ENCODE data around the gene SF1.

SF1 gene

DNA sequence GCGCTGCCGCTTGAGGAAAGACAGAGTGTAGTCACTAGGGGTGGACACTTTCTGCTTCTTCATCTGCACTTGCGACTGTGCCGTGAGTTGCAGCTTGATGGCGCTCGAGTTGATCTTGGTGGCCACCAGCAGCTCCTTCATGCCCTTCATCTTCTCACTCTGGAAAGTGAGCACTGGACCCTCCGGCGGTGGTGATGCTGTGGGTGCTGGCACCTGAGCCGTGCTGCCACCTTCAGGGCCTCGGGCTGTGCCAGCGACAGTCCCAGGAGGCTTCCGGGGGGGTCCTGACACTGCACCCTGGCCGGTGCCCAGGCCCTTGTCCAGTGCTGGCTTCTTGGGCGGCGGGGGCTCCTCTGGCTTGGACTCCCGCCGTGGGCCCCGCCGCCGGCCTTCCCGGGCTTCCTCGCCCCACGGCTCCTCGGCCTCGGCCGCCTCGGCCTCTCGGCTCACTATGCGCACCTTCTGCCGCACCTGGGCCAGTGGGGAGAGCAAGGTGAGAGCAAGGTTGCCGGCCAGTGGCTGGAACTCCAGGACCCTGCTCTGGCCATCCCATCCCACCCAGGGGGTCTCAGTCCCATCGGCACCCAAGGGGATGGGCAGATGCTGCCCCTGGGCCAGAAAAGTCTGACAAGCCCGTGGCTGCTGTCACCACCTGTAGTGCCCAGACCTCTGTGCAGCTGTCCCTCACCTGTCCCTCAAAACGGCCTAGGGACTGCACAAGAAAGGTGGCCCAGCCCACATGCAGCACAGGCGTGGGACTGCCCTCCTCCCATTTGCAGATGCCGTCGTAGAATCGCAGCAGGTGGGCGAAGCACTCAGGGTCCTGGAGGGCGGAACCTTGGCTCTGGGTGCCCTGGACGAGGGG lies 26.2 kb upstream of the SF1 start:
- TF ChIP-seq, protein P1, sequence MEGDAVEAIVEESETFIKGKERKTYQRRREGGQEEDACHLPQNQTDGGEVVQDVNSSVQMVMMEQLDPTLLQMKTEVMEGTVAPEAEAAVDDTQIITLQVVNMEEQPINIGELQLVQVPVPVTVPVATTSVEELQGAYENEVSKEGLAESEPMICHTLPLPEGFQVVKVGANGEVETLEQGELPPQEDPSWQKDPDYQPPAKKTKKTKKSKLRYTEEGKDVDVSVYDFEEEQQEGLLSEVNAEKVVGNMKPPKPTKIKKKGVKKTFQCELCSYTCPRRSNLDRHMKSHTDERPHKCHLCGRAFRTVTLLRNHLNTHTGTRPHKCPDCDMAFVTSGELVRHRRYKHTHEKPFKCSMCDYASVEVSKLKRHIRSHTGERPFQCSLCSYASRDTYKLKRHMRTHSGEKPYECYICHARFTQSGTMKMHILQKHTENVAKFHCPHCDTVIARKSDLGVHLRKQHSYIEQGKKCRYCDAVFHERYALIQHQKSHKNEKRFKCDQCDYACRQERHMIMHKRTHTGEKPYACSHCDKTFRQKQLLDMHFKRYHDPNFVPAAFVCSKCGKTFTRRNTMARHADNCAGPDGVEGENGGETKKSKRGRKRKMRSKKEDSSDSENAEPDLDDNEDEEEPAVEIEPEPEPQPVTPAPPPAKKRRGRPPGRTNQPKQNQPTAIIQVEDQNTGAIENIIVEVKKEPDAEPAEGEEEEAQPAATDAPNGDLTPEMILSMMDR (conservative IDR thresholded peaks at IDR 0.05; ENCODE audit: low read depth, low read length): no peak
- peak overlapping the region; percentile 69; the same call in 1 of the 2 replicates for H3K4me2 ChIP-seq
- no peak overlapping the region for H2AFZ ChIP-seq (ENCODE audit: low read depth)
- no peaks in the 10 kb centered on the region for H4K20me1 ChIP-seq (ENCODE audit: insufficient read depth)
- H3K79me2 ChIP-seq (ENCODE audit: insufficient read depth, low read depth): no peaks in the 10 kb centered on the region
- no peaks in the 10 kb centered on the region for H3K36me3 ChIP-seq (ENCODE audit: insufficient read depth)
- no peak overlapping the region for H3K9ac ChIP-seq
- H3K4me1 ChIP-seq (ENCODE audit: low read depth, poor library complexity, severe bottlenecking): peaks cover 12% of the 10 kb centered on the region
- no peak overlapping the region for H3K4me3 ChIP-seq (IDR thresholded peaks at IDR 0.05; ENCODE audit: insufficient read depth, low read depth, low read length)
- H3K27ac ChIP-seq: no peak overlapping the region
- no peaks in the 10 kb centered on the region for H3K27me3 ChIP-seq (ENCODE audit: insufficient read depth, low read depth)

DNA sequence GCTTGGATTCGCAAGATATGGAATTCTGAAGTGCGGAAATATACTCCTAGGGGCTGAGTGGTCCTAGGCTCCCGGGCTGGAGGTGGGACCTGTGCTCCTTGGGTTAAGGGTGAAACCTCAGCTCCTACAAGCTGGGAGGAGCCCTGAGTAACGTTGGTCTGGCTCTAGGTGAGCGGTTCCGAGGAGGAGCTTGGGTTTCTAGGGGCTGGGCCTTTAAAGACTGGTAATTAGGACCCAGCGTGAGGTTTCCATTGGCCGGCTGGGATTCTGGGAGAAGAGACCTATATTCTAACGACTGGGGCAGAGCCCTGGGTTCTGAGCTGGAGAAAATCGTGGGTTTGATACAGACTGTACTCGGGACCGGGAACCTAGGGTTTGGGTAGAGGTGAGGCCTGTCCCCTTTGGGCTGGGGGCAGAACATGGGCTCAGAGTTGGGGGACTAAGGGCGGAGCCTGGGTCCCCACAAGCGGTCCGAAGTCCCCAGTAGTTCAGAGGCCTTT lies 25.6 kb upstream of the SF1 start:
- H3K4me2 ChIP-seq: peak overlapping the region; percentile 69
- H3K9ac ChIP-seq: no peak overlapping the region; the same call in 1 of the 2 replicates
- no peak overlapping the region for H3K4me3 ChIP-seq (IDR thresholded peaks at IDR 0.05; ENCODE audit: insufficient read depth, low read depth, low read length)
- no peaks in the 10 kb centered on the region for H3K36me3 ChIP-seq (ENCODE audit: insufficient read depth)
- H4K20me1 ChIP-seq (ENCODE audit: insufficient read depth): no peaks in the 10 kb centered on the region
- H3K4me1 ChIP-seq (ENCODE audit: low read depth, poor library complexity, severe bottlenecking): peaks cover 12% of the 10 kb centered on the region
- TF ChIP-seq, protein P1 (conservative IDR thresholded peaks at IDR 0.05; ENCODE audit: low read depth, low read length): no peak
- no peak overlapping the region for H3K27ac ChIP-seq
- H2AFZ ChIP-seq (ENCODE audit: low read depth): peak overlapping the region; percentile 44; the same call in 1 of the 2 replicates
- H3K27me3 ChIP-seq (ENCODE audit: insufficient read depth, low read depth): no peaks in the 10 kb centered on the region
- no peaks in the 10 kb centered on the region for H3K79me2 ChIP-seq (ENCODE audit: insufficient read depth, low read depth)

DNA sequence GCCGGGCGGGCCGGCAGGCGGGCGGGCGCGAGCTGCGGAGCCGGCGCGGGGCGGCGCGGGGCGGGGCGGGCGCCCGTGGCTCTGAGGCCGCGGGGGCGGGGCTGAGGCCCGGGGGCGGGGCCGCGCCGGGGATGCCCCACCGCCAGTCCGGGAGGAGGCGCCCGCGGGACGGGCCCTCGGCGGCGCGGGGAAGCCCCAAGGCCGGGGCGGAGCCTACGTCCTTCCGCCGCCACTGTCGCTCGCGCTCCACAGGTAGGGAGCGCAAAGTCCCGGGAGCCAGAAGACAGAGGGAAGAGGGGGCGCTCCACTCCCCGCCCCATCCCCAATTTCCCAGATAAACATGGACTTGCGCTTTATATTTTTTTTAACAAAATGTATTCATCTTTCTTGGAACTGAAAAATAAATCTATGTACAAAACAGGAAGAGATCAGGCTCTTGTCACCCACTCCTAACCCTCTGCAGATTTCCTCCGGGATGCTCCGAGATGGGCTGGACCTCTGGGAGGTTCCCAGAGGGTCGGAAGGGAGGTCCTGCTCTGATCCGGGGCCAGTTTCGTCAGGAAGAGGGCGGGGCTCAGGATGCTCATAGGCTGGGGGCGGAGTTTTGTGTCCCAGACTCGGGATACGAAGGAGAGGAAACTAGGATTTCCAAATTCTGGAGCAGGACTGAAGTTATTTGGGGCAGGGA lies 25.0 kb upstream of the SF1 start, which contains the start of gene MAP4K2:
TSS of gene MAP4K2 (minus strand) at position 57 of the 688 bp plus-strand sequence. CDS start 65 bp downstream, outside the sequence.
- no peak within 1 kb of the TSS; the same call in 1 of the 2 replicates for H3K9ac ChIP-seq
- peak within 1 kb of the TSS; percentile 44; the same call in 1 of the 2 replicates for H2AFZ ChIP-seq (ENCODE audit: low read depth)
- H3K27me3 ChIP-seq (ENCODE audit: insufficient read depth, low read depth): no peaks in the 10 kb centered on the region
- no peaks in the 10 kb centered on the region for H3K79me2 ChIP-seq (ENCODE audit: insufficient read depth, low read depth)
- TF ChIP-seq, protein P1 (conservative IDR thresholded peaks at IDR 0.05; ENCODE audit: low read depth, low read length): no peak
- no peak within 1 kb of the TSS for H3K4me3 ChIP-seq (IDR thresholded peaks at IDR 0.05; ENCODE audit: insufficient read depth, low read depth, low read length)
- no peaks in the 10 kb centered on the region for H4K20me1 ChIP-seq (ENCODE audit: insufficient read depth)
- H3K4me1 ChIP-seq (ENCODE audit: low read depth, poor library complexity, severe bottlenecking): peaks cover 12% of the 10 kb centered on the region
- H3K27ac ChIP-seq: no peak within 1 kb of the TSS
- H3K4me2 ChIP-seq: peak within 1 kb of the TSS; percentile 69
- no peaks in the 10 kb centered on the region for H3K36me3 ChIP-seq (ENCODE audit: insufficient read depth)

DNA sequence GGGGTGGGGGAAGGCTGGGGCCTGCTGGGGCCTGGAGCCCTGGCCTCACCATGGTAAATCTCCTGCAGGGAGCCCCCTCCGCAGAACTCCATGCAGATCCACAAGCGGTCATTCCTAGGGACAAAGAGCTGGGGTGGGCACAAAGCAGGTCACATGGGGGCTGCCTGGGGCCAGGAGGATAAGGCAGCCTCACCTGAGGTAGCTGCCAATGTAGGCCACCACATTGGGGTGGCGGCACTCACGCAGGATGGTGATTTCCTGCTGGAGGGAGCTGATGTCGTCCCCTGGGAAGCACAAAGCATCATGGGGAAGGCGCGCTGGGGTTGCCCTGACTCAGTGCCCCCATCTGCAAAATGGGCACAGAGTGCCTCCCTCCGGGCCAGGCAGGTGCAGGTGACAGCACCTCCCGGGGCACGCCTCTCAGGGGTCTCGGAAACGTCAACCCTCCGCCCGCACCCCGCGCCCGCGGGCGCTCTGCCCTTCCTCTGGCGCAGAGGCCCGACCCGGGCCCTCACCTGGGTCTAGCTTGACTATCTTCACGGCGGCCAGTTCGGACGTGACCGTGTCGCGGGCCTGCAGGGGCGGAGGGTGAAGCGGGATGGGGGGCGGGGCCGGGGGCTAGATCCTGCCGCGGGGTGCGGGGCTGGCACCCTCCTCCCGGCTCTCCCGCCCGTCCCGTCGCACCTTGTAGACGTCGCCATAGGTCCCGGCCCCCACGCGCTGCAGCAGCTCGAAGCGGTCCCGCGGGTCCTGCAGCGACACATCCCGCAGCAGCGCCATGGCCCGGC lies 24.2 kb upstream of the SF1 start:
- TF ChIP-seq, protein P1 (conservative IDR thresholded peaks at IDR 0.05; ENCODE audit: low read depth, low read length): no peak
- H3K79me2 ChIP-seq (ENCODE audit: insufficient read depth, low read depth): no peaks in the 10 kb centered on the region
- H3K4me3 ChIP-seq (IDR thresholded peaks at IDR 0.05; ENCODE audit: insufficient read depth, low read depth, low read length): no peak overlapping the region
- H3K4me1 ChIP-seq (ENCODE audit: low read depth, poor library complexity, severe bottlenecking): peaks cover 12% of the 10 kb centered on the region
- no peak overlapping the region for H3K27ac ChIP-seq
- peak overlapping the region; percentile 26; the same call in 1 of the 2 replicates for H2AFZ ChIP-seq (ENCODE audit: low read depth)
- no peaks in the 10 kb centered on the region for H3K36me3 ChIP-seq (ENCODE audit: insufficient read depth)
- peak overlapping the region; percentile 45 for H3K4me2 ChIP-seq
- no peaks in the 10 kb centered on the region for H3K27me3 ChIP-seq (ENCODE audit: insufficient read depth, low read depth)
- no peak overlapping the region for H3K9ac ChIP-seq
- no peaks in the 10 kb centered on the region for H4K20me1 ChIP-seq (ENCODE audit: insufficient read depth)
